Activated CD4-positive, alpha-beta T cell treated with anti-CD3 and anti-CD28 coated beads, Interleukin-2, amount 50 U/mL, for 1 hour (primary cell): ENCODE data around the gene ALOXE3.

Experiments
- DNase-seq: peaks from one replicate; pipeline ENCODE4 v3.0.0-alpha.2; 2020

ALOXE3 gene

GRCh38 chr17:8046306-8046928 lies 71.9 kb downstream of the ALOXE3 start:
- DNase-seq: no peak
